IMR-90 (cell line): ENCODE results near the gene C1QTNF1. TPM values are rescaled to one million over a fixed set of nuclear protein-coding genes. Genes with fewer than 3 reads are reported as not detected.

Experiments used
- BHLHE40 ChIP-seq: fragments of 150-350 bp; IDR thresholded peaks from 2 replicates; pipeline ENCODE4 v1.6.1; 2016; ENCODE audit warnings: mild to moderate bottlenecking, low read depth, low read length
- FOS ChIP-seq: fragments of 150-350 bp; IDR thresholded peaks from 2 replicates; pipeline ENCODE4 v1.6.1; 2016; ENCODE audit warnings: low read depth, low read length
- MXI1 ChIP-seq: IDR thresholded peaks from 2 replicates; pipeline ENCODE4 v1.6.1; 2012; ENCODE audit warnings: low read depth, mild to moderate bottlenecking, low read length, moderate library complexity, borderline replicate concordance
- SMC3 ChIP-seq: fragments of 150-350 bp; IDR thresholded peaks from 2 replicates; pipeline ENCODE4 v1.6.1; 2016; ENCODE audit warnings: low read depth, mild to moderate bottlenecking, antibody characterized with exemption, low read length, moderate library complexity
- polyA plus RNA-seq, 3 experiments: library from polyadenylated mRNA; depleted of rRNA; stranded (reverse); fragments of >200 nt; gene quantifications; 2 replicates each; pipeline ENCODE4 v1.2.3, GENCODE V29; 2012; ENCODE audit warnings: low replicate concordance in 1 of 3
- total RNA-seq: library from RNA; depleted of rRNA; stranded (reverse); fragments of >200 nt; gene quantifications from 2 replicates; pipeline ENCODE4 v1.2.3, GENCODE V29; 2012
- TF ChIP-seq, protein P1 (sequence below): fragments of 150-350 bp; IDR thresholded peaks from 2 replicates; pipeline ENCODE4 v1.6.1; 2016; ENCODE audit warnings: low read depth, mild to moderate bottlenecking, low read length, moderate library complexity, borderline replicate concordance

The C1QTNF1 gene
- total and polyA plus RNA-seq, 2 of the 4 experiments (the other 2 are of a cell fraction), result 3.4 to 8.4 TPM

GRCh38 chr17:79042421-79043190, 18.6 kb downstream of the C1QTNF1 start (continued):
- TF ChIP-seq MXI1 (no peak), BHLHE40 (no peak), FOS (no peak), SMC3 (peak; percentile 92)
- TF ChIP-seq, protein P1, sequence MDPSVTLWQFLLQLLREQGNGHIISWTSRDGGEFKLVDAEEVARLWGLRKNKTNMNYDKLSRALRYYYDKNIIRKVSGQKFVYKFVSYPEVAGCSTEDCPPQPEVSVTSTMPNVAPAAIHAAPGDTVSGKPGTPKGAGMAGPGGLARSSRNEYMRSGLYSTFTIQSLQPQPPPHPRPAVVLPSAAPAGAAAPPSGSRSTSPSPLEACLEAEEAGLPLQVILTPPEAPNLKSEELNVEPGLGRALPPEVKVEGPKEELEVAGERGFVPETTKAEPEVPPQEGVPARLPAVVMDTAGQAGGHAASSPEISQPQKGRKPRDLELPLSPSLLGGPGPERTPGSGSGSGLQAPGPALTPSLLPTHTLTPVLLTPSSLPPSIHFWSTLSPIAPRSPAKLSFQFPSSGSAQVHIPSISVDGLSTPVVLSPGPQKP, result no peak
